SU-DHL-6 (cell line): ENCODE results near the gene LPCAT1.

Experiments used
- H2AFZ ChIP-seq: fragments of 200-600 bp; sonication (generic); 2 replicates; pipeline ENCODE4 v1.6.1; 2014; ENCODE audit warnings: low read depth, mild to moderate bottlenecking, moderate library complexity, mixed read lengths, antibody characterized with exemption, low read length; ENCODE audit not compliant: severe bottlenecking
- H3F3A ChIP-seq: fragments of 200-600 bp; shearing (Covaris generic); 2 replicates; pipeline ENCODE4 v1.6.0; 2016; ENCODE audit warnings: antibody characterized with exemption, mild to moderate bottlenecking; ENCODE audit not compliant: insufficient read depth
- H3K27ac ChIP-seq: fragments of 200-600 bp; sonication (generic); 2 replicates; pipeline ENCODE4 v1.5.1; 2016; ENCODE audit warnings: low read depth, mild to moderate bottlenecking, low read length, moderate library complexity, mixed read lengths
- H3K27me3 ChIP-seq: fragments of 200-600 bp; sonication (generic), shearing (Covaris generic); 2 replicates; pipeline ENCODE4 v1.6.0; 2014; ENCODE audit warnings: mild to moderate bottlenecking, low read length
- H3K36me3 ChIP-seq: fragments of 200-600 bp; sonication (generic); 2 replicates; pipeline ENCODE4 v1.6.1; 2014; ENCODE audit warnings: mild to moderate bottlenecking, low read length, mixed read lengths
- H3K4me2 ChIP-seq: fragments of 300-600, 200-600 bp; shearing (Covaris generic), sonication (generic); 2 replicates; pipeline ENCODE4 v1.6.0; 2014; ENCODE audit warnings: low read length, low read depth, mild to moderate bottlenecking; ENCODE audit not compliant: poor library complexity, severe bottlenecking
- H3K4me3 ChIP-seq: fragments of 200-600 bp; sonication (generic); 2 replicates; pipeline ENCODE4 v1.5.1; 2014; ENCODE audit warnings: antibody characterized with exemption, low read length, mild to moderate bottlenecking, mixed read lengths; ENCODE audit not compliant: insufficient read depth, poor library complexity, severe bottlenecking
- H3K79me2 ChIP-seq: fragments of 200-600 bp; sonication (generic); 2 replicates; pipeline ENCODE4 v1.6.1; 2014; ENCODE audit warnings: mild to moderate bottlenecking, low read length, moderate library complexity; ENCODE audit not compliant: insufficient read depth
- H3K9ac ChIP-seq: fragments of 200-600 bp; sonication (generic); 2 replicates; pipeline ENCODE4 v1.7.0; 2014; ENCODE audit warnings: mild to moderate bottlenecking, low read length
- H3K9me2 ChIP-seq: fragments of 200-600 bp; sonication (generic); replicated peaks from 2 replicates; pipeline ENCODE4 v1.6.1; 2014; ENCODE audit warnings: low read length; ENCODE audit not compliant: insufficient read depth
- H3K9me3 ChIP-seq: fragments of 200-600 bp; sonication (generic); 2 replicates; pipeline ENCODE4 v1.6.1; 2014; ENCODE audit warnings: low read length, mixed read lengths; ENCODE audit not compliant: insufficient read depth
- H4K20me1 ChIP-seq: fragments of 200-600 bp; sonication (generic); 2 replicates; pipeline ENCODE4 v1.6.1; 2014; ENCODE audit warnings: low read depth, mild to moderate bottlenecking, antibody characterized with exemption, low read length, moderate library complexity, mixed read lengths
- EZH2phosphoT487 ChIP-seq: fragments of 200-600 bp; sonication (generic), shearing (Covaris generic); conservative IDR thresholded peaks from 2 replicates; pipeline ENCODE4 v1.6.1; 2018; ENCODE audit warnings: mild to moderate bottlenecking, antibody characterized with exemption, low read length, moderate library complexity, mixed read lengths
- TF ChIP-seq, protein P1 (sequence below): fragments of 200-600 bp; sonication (generic); IDR thresholded peaks from one replicate; pipeline ENCODE4 v1.5.1; 2017; ENCODE audit warnings: antibody characterized with exemption, mild to moderate bottlenecking, low read length, moderate library complexity; ENCODE audit not compliant: insufficient read depth, poor library complexity, severe bottlenecking

The LPCAT1 gene

DNA sequence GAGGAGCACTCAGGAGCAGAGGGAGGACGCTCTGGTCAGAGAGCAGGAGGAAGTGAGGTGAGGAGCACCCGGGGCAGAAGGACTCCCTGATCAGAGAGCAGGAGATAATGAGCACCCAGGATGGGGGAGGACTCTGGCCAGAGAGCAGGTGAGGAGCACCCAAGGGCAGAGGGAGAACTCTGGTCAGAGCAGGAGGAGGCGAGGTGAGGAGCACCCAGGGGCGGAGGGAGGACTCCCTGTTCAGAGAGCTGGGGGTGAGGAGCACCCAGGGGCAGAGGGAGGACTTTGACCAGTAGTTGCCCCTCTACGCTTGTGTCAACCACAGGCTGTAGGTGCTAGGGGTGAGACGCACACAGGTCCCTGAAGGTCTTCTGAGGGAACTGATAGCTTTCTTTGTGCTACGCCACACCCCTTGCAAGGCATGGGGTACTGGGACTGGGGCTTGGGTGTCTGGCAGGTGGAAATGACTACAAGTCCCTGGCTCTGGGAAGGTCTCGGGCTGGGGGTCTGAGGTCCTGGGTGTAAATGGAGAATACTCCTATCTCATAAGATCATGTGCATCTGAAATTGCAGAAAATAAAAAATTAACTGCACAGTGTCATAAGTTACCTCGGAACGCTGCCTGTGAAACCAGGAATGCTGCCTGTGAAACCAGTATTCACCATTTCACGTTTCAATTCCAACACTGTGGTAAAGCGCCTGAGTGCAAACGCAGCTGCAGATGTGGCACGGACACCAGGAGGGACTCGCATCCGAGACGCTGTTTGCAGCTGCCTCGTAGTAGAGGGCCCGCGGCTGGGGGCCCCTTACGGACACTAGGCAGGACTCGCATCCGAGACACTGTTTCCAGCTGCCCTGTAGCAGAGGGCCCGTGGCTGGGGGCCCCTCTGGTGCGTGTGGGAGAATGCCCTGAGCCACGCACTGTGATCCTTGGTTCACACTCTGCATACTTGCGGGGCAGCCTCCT is 51.5 kb downstream of the LPCAT1 start:
- no peaks in the 10 kb centered on the region for H3K9me3 ChIP-seq
- no peaks in the 10 kb centered on the region for H3K36me3 ChIP-seq
- no peak overlapping the region for H3K9ac ChIP-seq
- H2AFZ ChIP-seq: no peak overlapping the region
- no peaks in the 10 kb centered on the region for H3F3A ChIP-seq
- TF ChIP-seq, protein P1, sequence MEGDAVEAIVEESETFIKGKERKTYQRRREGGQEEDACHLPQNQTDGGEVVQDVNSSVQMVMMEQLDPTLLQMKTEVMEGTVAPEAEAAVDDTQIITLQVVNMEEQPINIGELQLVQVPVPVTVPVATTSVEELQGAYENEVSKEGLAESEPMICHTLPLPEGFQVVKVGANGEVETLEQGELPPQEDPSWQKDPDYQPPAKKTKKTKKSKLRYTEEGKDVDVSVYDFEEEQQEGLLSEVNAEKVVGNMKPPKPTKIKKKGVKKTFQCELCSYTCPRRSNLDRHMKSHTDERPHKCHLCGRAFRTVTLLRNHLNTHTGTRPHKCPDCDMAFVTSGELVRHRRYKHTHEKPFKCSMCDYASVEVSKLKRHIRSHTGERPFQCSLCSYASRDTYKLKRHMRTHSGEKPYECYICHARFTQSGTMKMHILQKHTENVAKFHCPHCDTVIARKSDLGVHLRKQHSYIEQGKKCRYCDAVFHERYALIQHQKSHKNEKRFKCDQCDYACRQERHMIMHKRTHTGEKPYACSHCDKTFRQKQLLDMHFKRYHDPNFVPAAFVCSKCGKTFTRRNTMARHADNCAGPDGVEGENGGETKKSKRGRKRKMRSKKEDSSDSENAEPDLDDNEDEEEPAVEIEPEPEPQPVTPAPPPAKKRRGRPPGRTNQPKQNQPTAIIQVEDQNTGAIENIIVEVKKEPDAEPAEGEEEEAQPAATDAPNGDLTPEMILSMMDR: no peak
- TF ChIP-seq EZH2phosphoT487: no peak
- H3K27me3 ChIP-seq: no peaks in the 10 kb centered on the region
- no peak overlapping the region for H3K4me3 ChIP-seq
- H3K4me2 ChIP-seq: no peak overlapping the region
- no peaks in the 10 kb centered on the region for H4K20me1 ChIP-seq
- H3K9me2 ChIP-seq: no peaks in the 10 kb centered on the region
- no peak overlapping the region for H3K27ac ChIP-seq
- H3K79me2 ChIP-seq: no peaks in the 10 kb centered on the region

DNA sequence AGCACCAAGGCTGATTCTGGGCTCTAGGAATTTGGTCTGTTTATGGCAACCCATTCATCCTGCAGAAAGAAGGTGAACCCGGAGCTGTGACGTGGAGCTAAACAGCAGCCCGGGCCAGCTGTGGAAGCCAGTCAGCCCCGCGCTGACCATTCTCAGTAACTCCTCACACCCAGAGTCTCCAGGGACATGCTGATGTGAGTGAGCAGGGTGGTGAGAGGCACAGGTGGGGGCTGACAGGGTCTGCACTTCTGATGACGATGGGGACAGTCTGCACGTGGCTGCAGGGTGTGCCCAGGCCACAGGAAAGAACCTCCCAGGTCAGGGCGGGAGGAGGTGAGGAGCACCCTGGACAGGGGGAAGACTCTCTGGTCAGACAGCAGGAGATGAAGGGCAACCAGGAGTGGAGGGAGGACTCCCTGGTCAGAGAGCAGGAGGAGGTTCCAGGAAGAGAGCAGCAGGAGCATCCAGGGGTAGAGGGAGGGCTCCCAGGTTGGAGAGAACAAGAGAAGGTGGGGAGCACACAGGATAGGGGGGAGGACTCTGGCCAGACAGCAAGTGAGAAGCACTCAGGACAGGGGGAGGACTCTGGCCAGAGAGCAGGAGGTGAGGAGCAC is 52.4 kb downstream of the LPCAT1 start:
- Histone ChIP-seq H4K20me1 (no peaks in the 10 kb centered on the region), H3K79me2 (no peaks in the 10 kb centered on the region), H3K4me3 (no peak overlapping the region), H3K27ac (no peak overlapping the region), H3K4me2 (no peak overlapping the region), H2AFZ (no peak overlapping the region), H3F3A (no peaks in the 10 kb centered on the region), H3K9ac (no peak overlapping the region), H3K36me3 (no peaks in the 10 kb centered on the region), H3K27me3 (no peaks in the 10 kb centered on the region), H3K9me3 (no peaks in the 10 kb centered on the region), H3K9me2 (no peaks in the 10 kb centered on the region)
- TF ChIP-seq, protein P1: no peak
- TF ChIP-seq EZH2phosphoT487: no peak

DNA sequence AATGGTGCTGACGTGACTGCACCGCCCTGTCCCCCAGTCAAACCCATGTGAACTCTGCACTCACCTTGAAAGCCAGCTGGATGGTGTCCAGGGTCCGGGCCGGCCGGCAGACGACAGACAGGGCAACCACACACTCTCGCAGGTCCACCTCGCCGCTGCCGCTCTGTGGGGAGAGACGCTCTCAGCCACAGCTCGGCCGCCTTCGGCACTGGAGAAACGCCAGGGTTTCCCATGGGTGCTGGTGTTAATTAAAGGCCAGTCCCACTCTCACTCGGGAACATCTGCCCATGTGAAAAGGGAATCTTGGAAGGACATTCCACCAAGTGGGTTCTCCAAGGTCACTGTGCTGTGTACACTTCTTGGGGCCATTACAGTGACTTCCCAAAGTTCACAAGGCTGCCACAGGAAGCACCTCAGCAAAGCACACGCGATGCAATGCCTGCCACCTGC is 53.0 kb downstream of the LPCAT1 start:
- H3K9me2 ChIP-seq: no peaks in the 10 kb centered on the region
- H3K4me2 ChIP-seq: no peak overlapping the region
- H2AFZ ChIP-seq: no peak overlapping the region
- no peak overlapping the region for H3K9ac ChIP-seq
- no peak overlapping the region for H3K27ac ChIP-seq
- no peaks in the 10 kb centered on the region for H4K20me1 ChIP-seq
- no peaks in the 10 kb centered on the region for H3K79me2 ChIP-seq
- H3K9me3 ChIP-seq: no peaks in the 10 kb centered on the region; the same call in 1 of the 2 replicates
- TF ChIP-seq, protein P1: no peak
- no peak for TF ChIP-seq EZH2phosphoT487
- no peak overlapping the region for H3K4me3 ChIP-seq
- no peaks in the 10 kb centered on the region for H3K27me3 ChIP-seq
- no peaks in the 10 kb centered on the region for H3K36me3 ChIP-seq
- H3F3A ChIP-seq: no peaks in the 10 kb centered on the region
